ENCODE measurements around the gene ZFAND4.
"Not testable (repeated sequence)": the region's sequence is repeated elsewhere in the genome, so short reads cannot be mapped to it uniquely, and the experiment has no call there.

ZFAND4 gene

DNA sequence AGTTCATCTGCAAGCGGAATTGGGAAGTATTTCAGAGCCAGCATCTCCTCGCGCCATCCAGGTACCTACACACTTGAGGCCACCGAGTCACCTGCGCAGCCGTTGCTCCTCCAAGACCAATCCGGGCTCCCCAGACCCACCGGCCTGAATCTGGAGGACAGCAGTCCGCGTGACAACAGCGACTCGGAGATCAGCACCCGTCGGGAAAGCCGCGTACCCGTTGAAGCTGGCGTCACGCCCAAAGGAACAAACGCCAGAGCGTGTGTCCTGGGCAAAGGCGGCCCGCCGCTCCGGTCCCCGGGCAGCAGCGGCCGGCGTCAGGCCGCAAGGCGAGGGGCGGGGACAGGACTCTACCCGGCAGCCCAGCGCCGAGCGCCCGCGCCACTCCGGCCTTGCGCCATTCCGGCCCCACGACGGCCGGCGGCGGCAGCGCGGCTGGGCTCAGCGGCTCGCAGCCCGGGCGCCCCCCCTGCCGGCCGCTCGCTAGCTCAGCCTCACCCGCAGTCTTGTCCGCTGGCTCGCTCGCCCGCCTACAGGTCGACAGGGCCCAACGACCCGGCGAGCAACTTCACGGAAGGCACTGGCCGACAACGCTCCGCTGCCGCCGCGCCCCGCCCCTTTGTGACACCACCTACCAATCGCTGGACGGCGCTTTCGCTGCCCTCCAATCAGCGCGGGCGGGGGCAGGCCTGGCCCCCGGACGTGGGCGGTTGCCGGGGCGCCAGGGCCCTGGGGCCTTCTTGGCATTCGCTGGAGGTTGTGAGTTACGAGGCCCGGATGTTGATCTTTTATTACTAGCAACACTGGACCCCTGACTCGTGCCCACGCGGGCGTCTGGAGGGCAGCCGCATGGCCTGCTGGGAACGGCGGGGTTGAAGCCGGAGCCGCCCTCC is at the start of gene ZFAND4:
Gene ZFAND4, minus strand, starts transcription at position 592 of the 893 bp plus-strand sequence. CDS start 9,047 bp downstream, outside the sequence.
- Histone ChIP-seq H3K27me3 (ENCODE audit: insufficient read depth, insufficient read length) (no peaks in the 10 kb centered on the region), H3K9ac (ENCODE audit: insufficient read length, low read depth) (peak within 1 kb of the TSS; percentile 83), H3K9me3 (ENCODE audit: insufficient read depth, low read length) (no peaks in the 10 kb centered on the region), H3K36me3 (ENCODE audit: insufficient read depth, insufficient read length, low read length) (no peaks in the 10 kb centered on the region), H3K4me1 (ENCODE audit: insufficient read depth, insufficient read length) (peaks cover 3% of the 10 kb centered on the region), H3K4me3 (ENCODE audit: insufficient read length, low read depth) (peak within 1 kb of the TSS; percentile 67)
- TF ChIP-seq SUZ12 (IDR thresholded peaks at IDR 0.05; ENCODE audit: extremely low read depth, insufficient read depth, insufficient read length) (no peak), YY1 (IDR thresholded peaks at IDR 0.05; ENCODE audit: insufficient read depth, insufficient read length) (no peak), ZNF274 (IDR thresholded peaks at IDR 0.05; ENCODE audit: low read depth, low read length) (no peak)
- DNase-seq (ENCODE audit: low read depth, low spot score), result peak; percentile 94

DNA sequence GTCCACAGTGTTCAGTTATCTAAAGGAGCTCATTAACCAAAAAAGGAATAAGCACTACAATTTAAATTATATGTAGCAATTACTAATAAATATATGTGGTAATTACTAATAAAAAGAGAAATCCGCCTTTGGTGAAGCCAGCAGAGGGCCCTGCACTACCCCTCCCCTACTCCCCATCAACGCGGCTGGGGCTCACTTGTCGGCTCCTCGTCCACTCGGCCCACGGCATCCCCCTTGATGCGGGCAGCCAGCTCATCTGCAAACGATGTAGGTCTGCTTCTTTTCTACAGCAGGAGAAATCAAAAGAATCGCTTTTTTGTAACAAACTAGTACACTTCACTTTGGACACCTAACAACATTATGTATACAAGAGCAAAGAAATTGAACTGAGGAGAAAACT is 48.9 kb upstream of the ZFAND4 start:
- H3K27me3 ChIP-seq (ENCODE audit: insufficient read depth, insufficient read length); H3K9me3 ChIP-seq (ENCODE audit: insufficient read depth, low read length); H3K4me3 ChIP-seq (ENCODE audit: insufficient read length, low read depth); DNase-seq (ENCODE audit: low read depth, low spot score); H3K9ac ChIP-seq (ENCODE audit: insufficient read length, low read depth); H3K4me1 ChIP-seq (ENCODE audit: insufficient read depth, insufficient read length); H3K36me3 ChIP-seq (ENCODE audit: insufficient read depth, insufficient read length, low read length): not testable (repeated sequence)

- H3K36me3 ChIP-seq (ENCODE audit: insufficient read depth, insufficient read length, low read length); H3K4me1 ChIP-seq (ENCODE audit: insufficient read depth, insufficient read length); H3K4me3 ChIP-seq (ENCODE audit: insufficient read length, low read depth); H3K9me3 ChIP-seq (ENCODE audit: insufficient read depth, low read length); DNase-seq (ENCODE audit: low read depth, low spot score); H3K9ac ChIP-seq (ENCODE audit: insufficient read length, low read depth); H3K27me3 ChIP-seq (ENCODE audit: insufficient read depth, insufficient read length): not testable (repeated sequence)
Observed at GRCh38 chr10:45717642-45718041, 45.1 kb upstream of the ZFAND4 start.

DNA sequence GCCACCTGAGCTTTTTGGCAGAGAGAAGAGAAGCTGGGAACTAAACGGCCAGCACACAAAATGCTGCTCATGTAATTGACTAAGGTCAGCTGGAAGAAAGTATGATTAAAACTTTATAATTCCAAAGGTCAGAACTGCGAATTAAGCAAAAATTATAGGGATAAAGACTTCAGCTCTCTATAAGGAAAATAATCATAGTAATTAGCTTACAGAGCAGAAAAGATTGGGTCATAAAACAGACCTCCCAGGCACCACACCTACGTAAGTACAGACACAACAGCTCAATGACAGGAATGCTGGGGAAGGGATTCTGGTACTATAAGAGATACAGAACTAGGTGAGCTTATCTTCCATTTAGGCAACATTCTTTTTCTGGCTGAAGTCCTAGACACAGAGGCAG is 44.5 kb upstream of the ZFAND4 start:
- not testable (repeated sequence) for H3K36me3 ChIP-seq (ENCODE audit: insufficient read depth, insufficient read length, low read length); H3K9me3 ChIP-seq (ENCODE audit: insufficient read depth, low read length); DNase-seq (ENCODE audit: low read depth, low spot score); H3K27me3 ChIP-seq (ENCODE audit: insufficient read depth, insufficient read length); H3K4me3 ChIP-seq (ENCODE audit: insufficient read length, low read depth); H3K9ac ChIP-seq (ENCODE audit: insufficient read length, low read depth); H3K4me1 ChIP-seq (ENCODE audit: insufficient read depth, insufficient read length)

GRCh38 chr10:45711223-45711622 is 38.7 kb upstream of the ZFAND4 start:
- H3K4me3 ChIP-seq (ENCODE audit: insufficient read length, low read depth); DNase-seq (ENCODE audit: low read depth, low spot score); H3K9ac ChIP-seq (ENCODE audit: insufficient read length, low read depth); H3K4me1 ChIP-seq (ENCODE audit: insufficient read depth, insufficient read length); H3K36me3 ChIP-seq (ENCODE audit: insufficient read depth, insufficient read length, low read length); H3K27me3 ChIP-seq (ENCODE audit: insufficient read depth, insufficient read length); H3K9me3 ChIP-seq (ENCODE audit: insufficient read depth, low read length): not testable (repeated sequence)

- H3K9me3 ChIP-seq (ENCODE audit: insufficient read depth, low read length); H3K4me3 ChIP-seq (ENCODE audit: insufficient read length, low read depth); H3K36me3 ChIP-seq (ENCODE audit: insufficient read depth, insufficient read length, low read length); H3K4me1 ChIP-seq (ENCODE audit: insufficient read depth, insufficient read length); H3K9ac ChIP-seq (ENCODE audit: insufficient read length, low read depth); DNase-seq (ENCODE audit: low read depth, low spot score); H3K27me3 ChIP-seq (ENCODE audit: insufficient read depth, insufficient read length): not testable (repeated sequence)
Observed at GRCh38 chr10:45710200-45710796, 37.7 kb upstream of the ZFAND4 start.

DNA sequence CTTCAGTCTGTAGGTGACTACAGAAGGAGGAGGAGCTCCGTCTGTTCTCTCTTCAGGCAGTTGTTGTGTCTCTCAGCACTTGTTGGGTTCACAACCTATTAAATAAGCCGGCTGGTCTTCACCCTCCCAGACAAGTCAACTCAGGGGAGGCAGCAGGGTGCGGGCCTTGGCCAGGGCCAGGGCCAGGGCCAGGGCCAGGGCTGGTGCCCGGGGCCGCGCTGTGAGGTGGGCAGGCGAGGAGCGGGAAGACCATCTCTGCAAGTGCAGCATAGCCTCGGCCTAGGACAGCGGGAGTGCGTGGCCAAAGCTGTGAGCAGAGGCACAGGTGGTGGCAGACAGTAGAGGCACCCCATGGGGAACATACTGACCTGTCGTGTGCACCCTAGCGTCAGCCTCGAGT is 5.9 kb upstream of the ZFAND4 start:
- H3K36me3 ChIP-seq (ENCODE audit: insufficient read depth, insufficient read length, low read length); H3K4me3 ChIP-seq (ENCODE audit: insufficient read length, low read depth); H3K9me3 ChIP-seq (ENCODE audit: insufficient read depth, low read length); H3K27me3 ChIP-seq (ENCODE audit: insufficient read depth, insufficient read length); H3K4me1 ChIP-seq (ENCODE audit: insufficient read depth, insufficient read length); DNase-seq (ENCODE audit: low read depth, low spot score); H3K9ac ChIP-seq (ENCODE audit: insufficient read length, low read depth): not testable (repeated sequence)

DNA sequence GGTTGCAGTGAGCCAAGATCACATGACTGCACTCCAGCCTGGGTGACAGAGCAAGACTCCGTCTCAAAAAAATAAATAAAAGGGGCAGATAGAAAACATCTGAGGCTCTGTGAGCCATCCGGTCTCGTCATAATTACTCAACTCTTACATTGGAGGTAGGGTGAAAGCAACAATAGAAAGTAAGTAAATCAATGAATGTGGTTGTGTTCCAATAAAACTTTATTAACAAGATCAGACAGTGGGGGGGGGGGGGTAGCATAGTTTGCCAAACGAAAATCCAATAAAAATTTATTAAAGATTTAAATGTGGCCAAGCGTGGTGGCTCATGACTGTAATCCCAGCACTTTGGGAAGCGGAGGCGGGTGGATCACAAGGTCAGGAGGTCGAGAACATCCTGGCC is 2.8 kb upstream of the ZFAND4 start:
- TF ChIP-seq SUZ12 (IDR thresholded peaks at IDR 0.05; ENCODE audit: extremely low read depth, insufficient read depth, insufficient read length), result no peak
- TF ChIP-seq ZNF274 (IDR thresholded peaks at IDR 0.05; ENCODE audit: low read depth, low read length), result no peak
- TF ChIP-seq YY1 (IDR thresholded peaks at IDR 0.05; ENCODE audit: insufficient read depth, insufficient read length), result no peak
- Histone ChIP-seq H3K27me3 (ENCODE audit: insufficient read depth, insufficient read length) (no peaks in the 10 kb centered on the region), H3K36me3 (ENCODE audit: insufficient read depth, insufficient read length, low read length) (no peaks in the 10 kb centered on the region), H3K4me1 (ENCODE audit: insufficient read depth, insufficient read length) (peaks cover 3% of the 10 kb centered on the region), H3K9ac (ENCODE audit: insufficient read length, low read depth) (no peak overlapping the region), H3K9me3 (ENCODE audit: insufficient read depth, low read length) (no peaks in the 10 kb centered on the region), H3K4me3 (ENCODE audit: insufficient read length, low read depth) (no peak overlapping the region)
- no peak for DNase-seq (ENCODE audit: low read depth, low spot score)

All from NT2/D1 (cell line).